Keratinocyte (primary cell): ENCODE data around the gene CCDC63.

Source experiments
- EZH2 ChIP-seq: IDR thresholded peaks from one replicate; pipeline ENCODE4 v1.6.1; 2012; ENCODE audit warnings: inconsistent platforms, mild to moderate bottlenecking, low read length, moderate library complexity
- TF ChIP-seq, protein P1 (sequence below), 3 experiments: IDR thresholded peaks in 1 of 3; conservative IDR thresholded peaks in 1 of 3; optimal IDR thresholded peaks in 1 of 3; 2 replicates in 2 of 3; 3 replicates in 1 of 3; pipeline versions ENCODE3 to v1.5.1; 2011; ENCODE audit warnings: low read length in 3 of 3, mild to moderate bottlenecking in 3 of 3, moderate library complexity in 2 of 3, control low read depth in 1 of 3, inconsistent platforms in 1 of 3; ENCODE audit not compliant: insufficient read depth in 2 of 3; ENCODE audit errors: extremely low read depth in 1 of 3

DNA sequence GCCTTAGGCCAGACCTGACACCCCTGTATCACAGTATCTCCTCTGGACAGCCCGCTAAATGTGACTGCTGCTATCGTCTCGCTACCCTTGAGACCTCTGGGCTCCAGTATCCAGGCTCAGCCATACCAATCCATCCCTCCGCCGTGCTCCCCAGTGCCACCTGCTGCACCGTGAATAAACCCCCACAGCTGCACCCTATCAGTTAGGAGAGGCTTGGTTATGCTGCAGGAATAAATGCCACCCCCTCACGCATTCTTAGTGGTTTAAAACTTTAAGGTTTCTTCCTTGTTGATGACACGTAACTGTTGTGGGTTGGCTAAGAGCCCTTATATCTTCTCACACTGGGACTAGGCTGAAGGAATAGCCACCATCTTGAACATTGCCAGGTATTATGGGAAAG, 12.1 kb downstream of the CCDC63 start:
- TF ChIP-seq, protein P1, sequence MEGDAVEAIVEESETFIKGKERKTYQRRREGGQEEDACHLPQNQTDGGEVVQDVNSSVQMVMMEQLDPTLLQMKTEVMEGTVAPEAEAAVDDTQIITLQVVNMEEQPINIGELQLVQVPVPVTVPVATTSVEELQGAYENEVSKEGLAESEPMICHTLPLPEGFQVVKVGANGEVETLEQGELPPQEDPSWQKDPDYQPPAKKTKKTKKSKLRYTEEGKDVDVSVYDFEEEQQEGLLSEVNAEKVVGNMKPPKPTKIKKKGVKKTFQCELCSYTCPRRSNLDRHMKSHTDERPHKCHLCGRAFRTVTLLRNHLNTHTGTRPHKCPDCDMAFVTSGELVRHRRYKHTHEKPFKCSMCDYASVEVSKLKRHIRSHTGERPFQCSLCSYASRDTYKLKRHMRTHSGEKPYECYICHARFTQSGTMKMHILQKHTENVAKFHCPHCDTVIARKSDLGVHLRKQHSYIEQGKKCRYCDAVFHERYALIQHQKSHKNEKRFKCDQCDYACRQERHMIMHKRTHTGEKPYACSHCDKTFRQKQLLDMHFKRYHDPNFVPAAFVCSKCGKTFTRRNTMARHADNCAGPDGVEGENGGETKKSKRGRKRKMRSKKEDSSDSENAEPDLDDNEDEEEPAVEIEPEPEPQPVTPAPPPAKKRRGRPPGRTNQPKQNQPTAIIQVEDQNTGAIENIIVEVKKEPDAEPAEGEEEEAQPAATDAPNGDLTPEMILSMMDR (optimal IDR thresholded peaks at IDR 0.05 in 1 of 3, IDR thresholded peaks at IDR 0.05 in 1 of 3, conservative IDR thresholded peaks at IDR 0.05 in 1 of 3; ENCODE audit: extremely low read depth in 1 of 3, insufficient read depth in 2 of 3, low read length in 3 of 3) = no peak
- TF ChIP-seq EZH2 = no peak
